Loucy (cell line): Measurements from ENCODE around the gene NCLN.

Source experiments
- H2AFZ ChIP-seq: fragments of 200-600 bp; sonication (generic); 2 replicates; pipeline ENCODE4 v1.6.0; 2016; ENCODE audit warnings: antibody characterized with exemption, mild to moderate bottlenecking, low read length, moderate library complexity
- H3F3A ChIP-seq: fragments of 200-600 bp; 2 replicates; pipeline ENCODE4 v1.6.0; 2016; ENCODE audit warnings: antibody characterized with exemption, low read depth, mild to moderate bottlenecking
- H3K27me3 ChIP-seq: fragments of 200-600 bp; sonication (generic); 2 replicates; pipeline ENCODE4 v1.6.1; 2014; ENCODE audit warnings: low read length, mild to moderate bottlenecking; ENCODE audit not compliant: insufficient read depth, poor library complexity, severe bottlenecking
- H3K36me3 ChIP-seq: fragments of 200-600 bp; sonication (generic); 2 replicates; pipeline ENCODE4 v1.6.1; 2016; ENCODE audit warnings: low read length; ENCODE audit not compliant: insufficient read depth
- H3K4me1 ChIP-seq: fragments of 200-600 bp; sonication (generic); 2 replicates; pipeline ENCODE4 v1.5.1; 2014; ENCODE audit warnings: low read length, mild to moderate bottlenecking; ENCODE audit not compliant: insufficient read depth, poor library complexity, severe bottlenecking
- H3K4me2 ChIP-seq: fragments of 200-600 bp; sonication (generic); 2 replicates; pipeline ENCODE4 v1.6.0; 2014; ENCODE audit warnings: antibody characterized with exemption, low read length, low read depth, mild to moderate bottlenecking; ENCODE audit not compliant: poor library complexity, severe bottlenecking
- H3K4me3 ChIP-seq: fragments of 200-600 bp; sonication (generic); 2 replicates; pipeline ENCODE4 v1.5.1; 2014; ENCODE audit warnings: low read length, mild to moderate bottlenecking, mixed read lengths; ENCODE audit not compliant: poor library complexity, severe bottlenecking
- H3K79me2 ChIP-seq: fragments of 200-600 bp; sonication (generic); 2 replicates; pipeline ENCODE4 v1.6.1; 2014; ENCODE audit warnings: low read length; ENCODE audit not compliant: insufficient read depth
- H3K9ac ChIP-seq: fragments of 200-600 bp; sonication (generic); 2 replicates; pipeline ENCODE4 v1.6.0; 2014; ENCODE audit warnings: mild to moderate bottlenecking, low read depth, low read length, moderate library complexity; ENCODE audit not compliant: poor library complexity, severe bottlenecking
- H3K9me2 ChIP-seq: fragments of 200-600 bp; sonication (generic); replicated peaks from 2 replicates; pipeline ENCODE4 v1.6.1; 2016; ENCODE audit warnings: low read depth, low read length, mixed read lengths
- H3K9me3 ChIP-seq: fragments of 200-600 bp; sonication (generic); 2 replicates; pipeline ENCODE4 v1.6.1; 2014; ENCODE audit warnings: mild to moderate bottlenecking, antibody characterized with exemption, low read length, low read depth; ENCODE audit not compliant: insufficient read depth
- H4K20me1 ChIP-seq: fragments of 200-600 bp; sonication (generic); 2 replicates; pipeline ENCODE4 v1.6.0; 2014; ENCODE audit warnings: antibody characterized with exemption, low read length, mild to moderate bottlenecking; ENCODE audit not compliant: insufficient read depth, poor library complexity, severe bottlenecking
- CTCF ChIP-seq: fragments of 200-600 bp; sonication (generic); conservative IDR thresholded peaks from 2 replicates; pipeline ENCODE4 v1.5.1; 2014; ENCODE audit warnings: mild to moderate bottlenecking, antibody characterized with exemption, low read length
- EZH2phosphoT487 ChIP-seq: fragments of 200-600 bp; IDR thresholded peaks from 2 replicates; pipeline ENCODE4 v1.6.1; 2018; ENCODE audit warnings: antibody characterized with exemption, mild to moderate bottlenecking, moderate library complexity, borderline replicate concordance

NCLN gene

GRCh38 chr19:3207461-3208242 is 21.9 kb downstream of the NCLN start:
- Histone ChIP-seq H3K79me2 (no peaks in the 10 kb centered on the region), H3F3A (no peaks in the 10 kb centered on the region), H4K20me1 (no peaks in the 10 kb centered on the region), H3K36me3 (no peaks in the 10 kb centered on the region), H3K4me2 (no peak overlapping the region), H3K9me3 (no peaks in the 10 kb centered on the region), H2AFZ (no peak overlapping the region), H3K4me1 (no peaks in the 10 kb centered on the region), H3K9me2 (no peaks in the 10 kb centered on the region), H3K27me3 (no peaks in the 10 kb centered on the region), H3K4me3 (no peak overlapping the region), H3K9ac (no peak overlapping the region)
- TF ChIP-seq CTCF: no peak
- no peak for TF ChIP-seq EZH2phosphoT487

GRCh38 chr19:3208317-3209207 is 22.8 kb downstream of the NCLN start:
- no peaks in the 10 kb centered on the region for H4K20me1 ChIP-seq
- H3K36me3 ChIP-seq: no peaks in the 10 kb centered on the region
- no peaks in the 10 kb centered on the region for H3F3A ChIP-seq
- no peaks in the 10 kb centered on the region for H3K79me2 ChIP-seq
- no peak for TF ChIP-seq EZH2phosphoT487
- TF ChIP-seq CTCF: no peak
- no peaks in the 10 kb centered on the region for H3K9me3 ChIP-seq
- H2AFZ ChIP-seq: no peak overlapping the region
- H3K9me2 ChIP-seq: no peaks in the 10 kb centered on the region
- H3K4me2 ChIP-seq: no peak overlapping the region
- no peaks in the 10 kb centered on the region for H3K4me1 ChIP-seq
- H3K4me3 ChIP-seq: no peak overlapping the region
- no peak overlapping the region for H3K9ac ChIP-seq
- no peaks in the 10 kb centered on the region for H3K27me3 ChIP-seq

GRCh38 chr19:3210347-3211017 is 24.8 kb downstream of the NCLN start:
- Histone ChIP-seq H3K79me2 (no peaks in the 10 kb centered on the region), H2AFZ (no peak overlapping the region), H3K4me2 (no peak overlapping the region), H3K9me3 (no peaks in the 10 kb centered on the region), H3F3A (no peaks in the 10 kb centered on the region), H3K4me3 (no peak overlapping the region), H3K9me2 (no peaks in the 10 kb centered on the region), H3K27me3 (no peaks in the 10 kb centered on the region), H3K36me3 (no peaks in the 10 kb centered on the region), H4K20me1 (no peaks in the 10 kb centered on the region), H3K9ac (no peak overlapping the region), H3K4me1 (no peaks in the 10 kb centered on the region)
- peak; percentile 74 for TF ChIP-seq CTCF
- no peak for TF ChIP-seq EZH2phosphoT487
